Mucosa of descending colon (tissue), 3 donors: Measurements from ENCODE around the gene TIGD6. TPM values are rescaled to one million over a fixed set of nuclear protein-coding genes. Genes with fewer than 3 reads are reported as not detected.

ENCODE experiments used
- ATAC-seq: fragments of 200-7000 bp; cut with Tn5 transposase; one replicate; pipeline ENCODE4 v1.9.1; 2020; ENCODE audit warnings: mild to moderate bottlenecking, moderate library complexity
- DNase-seq, 3 donors: peaks; one replicate each; pipeline ENCODE4 v3.0.0-alpha.2; 2020
- H3K36me3 ChIP-seq: fragments of 200-600 bp; one replicate; pipeline ENCODE4 v1.8.0; 2021; ENCODE audit warnings: low read depth, mild to moderate bottlenecking
- H3K4me1 ChIP-seq: fragments of 200-600 bp; one replicate; pipeline ENCODE4 v1.8.0; 2021; ENCODE audit warnings: low read depth, mild to moderate bottlenecking
- H3K4me3 ChIP-seq: fragments of 200-600 bp; one replicate; pipeline ENCODE4 v1.8.0; 2021; ENCODE audit warnings: mild to moderate bottlenecking
- H3K9me3 ChIP-seq: fragments of 200-600 bp; one replicate; pipeline ENCODE4 v1.8.0; 2021; ENCODE audit warnings: mild to moderate bottlenecking
- CTCF ChIP-seq: fragments of 200-600 bp; IDR thresholded peaks from one replicate; pipeline ENCODE4 v1.8.0; 2022; ENCODE audit warnings: antibody characterized with exemption, mild to moderate bottlenecking
- intact Hi-C, 2 donors: fragments of 100-400 bp; cut with DNase I in 1 of 2; cut with micrococcal nuclease in 1 of 2; formaldehyde crosslinking; loops; one replicate each; pipeline versions ENCODE4 v1.11.0 to v1.11.1; 2022; cut with DNase I, micrococcal nuclease
- total RNA-seq, 3 donors: library from RNA; stranded (reverse); fragmentation: NEBNext Ultra II Directional in 2 of 3; extraction: Animal tissue kit (Norgen Biotek cat#: 25700) in 2 of 3; gene quantifications; one replicate each; pipeline versions ENCODE4 v1.2.1 to v1.2.4, GENCODE V29; 2021 to 2023
- donor health status: DM: no; HTN: no; CAD: no; lungs with moderate emphysema.
- donor health status: DM: no; HTN: no; CAD: no.
- donor health status: DM: no; HTN: yes; CAD: no.

The TIGD6 gene
- total RNA-seq, 3 donors from 2014 or later: 3.0 to 4.3 (median 4.2) TPM

- no peak for DNase-seq
- no peaks in the 10 kb centered on the region for H3K36me3 ChIP-seq
- peaks cover 37% of the 10 kb centered on the region for H3K4me1 ChIP-seq
- no peak overlapping the region for H3K4me3 ChIP-seq
- intact Hi-C loops: loop anchor here (10.0 kb wide), 2 partner anchors 165 to 365 kb away; no protein-coding TSS in a partner anchor
- no peaks in the 10 kb centered on the region for H3K9me3 ChIP-seq
- TF ChIP-seq CTCF: no peak
- no peak for ATAC-seq
Measured at GRCh38 chr5:149999359-149999758, 1.1 kb downstream of the TIGD6 start.

- H3K36me3 ChIP-seq: no peaks in the 10 kb centered on the region
- peaks cover 37% of the 10 kb centered on the region for H3K4me1 ChIP-seq
- intact Hi-C loops: loop anchor here (10.0 kb wide), 2 partner anchors 163 to 363 kb away; no protein-coding TSS in a partner anchor
- DNase-seq (no peak), ATAC-seq (no peak)
- no peak for TF ChIP-seq CTCF
- no peaks in the 10 kb centered on the region for H3K9me3 ChIP-seq
- H3K4me3 ChIP-seq: no peak overlapping the region
Measured at GRCh38 chr5:149998281-149998680, 2.2 kb downstream of the TIGD6 start.

- no peak for TF ChIP-seq CTCF
- DNase-seq: no peak
- Histone ChIP-seq H3K36me3 (no peaks in the 10 kb centered on the region), H3K4me3 (no peak overlapping the region), H3K9me3 (no peaks in the 10 kb centered on the region), H3K4me1 (peaks cover 20% of the 10 kb centered on the region)
- ATAC-seq: no peak
- intact Hi-C loops: loop anchor here (10.0 kb wide), 2 partner anchors 162 to 362 kb away; no protein-coding TSS in a partner anchor
Measured at GRCh38 chr5:149996205-149996890, 4.1 kb downstream of the TIGD6 start.

GRCh38 chr5:149995385-149996204 lies 4.9 kb downstream of the TIGD6 start:
- TF ChIP-seq CTCF: no peak
- intact Hi-C loops: loop anchor here (10.0 kb wide), 2 partner anchors 161 to 361 kb away; no protein-coding TSS in a partner anchor
- Histone ChIP-seq H3K4me1 (peaks cover 16% of the 10 kb centered on the region), H3K36me3 (no peaks in the 10 kb centered on the region), H3K4me3 (no peak overlapping the region), H3K9me3 (no peaks in the 10 kb centered on the region)
- no peak for DNase-seq
- no peak for ATAC-seq

GRCh38 chr5:149993471-149993870 lies 7.0 kb downstream of the TIGD6 start:
- no peak for TF ChIP-seq CTCF
- Histone ChIP-seq H3K4me3 (no peak overlapping the region), H3K4me1 (peaks cover 3% of the 10 kb centered on the region), H3K9me3 (no peaks in the 10 kb centered on the region), H3K36me3 (no peaks in the 10 kb centered on the region)
- intact Hi-C loops: loop anchor here (10.0 kb wide), 2 partner anchors 159 to 359 kb away; no protein-coding TSS in a partner anchor
- no peak for ATAC-seq
- DNase-seq: no peak
